HG03432 (cell line): ENCODE results near the gene PLEKHM3.
"Not testable (repeated sequence)": the region's sequence is repeated elsewhere in the genome, so short reads cannot be mapped to it uniquely, and the experiment has no call there.

Source experiments
- ATAC-seq: cut with Tn5 transposase; IDR thresholded peaks from one replicate; pipeline ENCODE4 v1.9.1; 2021; ENCODE audit warnings: mild to moderate bottlenecking, moderate library complexity; ENCODE audit not compliant: unreplicated experiment

The PLEKHM3 gene

DNA sequence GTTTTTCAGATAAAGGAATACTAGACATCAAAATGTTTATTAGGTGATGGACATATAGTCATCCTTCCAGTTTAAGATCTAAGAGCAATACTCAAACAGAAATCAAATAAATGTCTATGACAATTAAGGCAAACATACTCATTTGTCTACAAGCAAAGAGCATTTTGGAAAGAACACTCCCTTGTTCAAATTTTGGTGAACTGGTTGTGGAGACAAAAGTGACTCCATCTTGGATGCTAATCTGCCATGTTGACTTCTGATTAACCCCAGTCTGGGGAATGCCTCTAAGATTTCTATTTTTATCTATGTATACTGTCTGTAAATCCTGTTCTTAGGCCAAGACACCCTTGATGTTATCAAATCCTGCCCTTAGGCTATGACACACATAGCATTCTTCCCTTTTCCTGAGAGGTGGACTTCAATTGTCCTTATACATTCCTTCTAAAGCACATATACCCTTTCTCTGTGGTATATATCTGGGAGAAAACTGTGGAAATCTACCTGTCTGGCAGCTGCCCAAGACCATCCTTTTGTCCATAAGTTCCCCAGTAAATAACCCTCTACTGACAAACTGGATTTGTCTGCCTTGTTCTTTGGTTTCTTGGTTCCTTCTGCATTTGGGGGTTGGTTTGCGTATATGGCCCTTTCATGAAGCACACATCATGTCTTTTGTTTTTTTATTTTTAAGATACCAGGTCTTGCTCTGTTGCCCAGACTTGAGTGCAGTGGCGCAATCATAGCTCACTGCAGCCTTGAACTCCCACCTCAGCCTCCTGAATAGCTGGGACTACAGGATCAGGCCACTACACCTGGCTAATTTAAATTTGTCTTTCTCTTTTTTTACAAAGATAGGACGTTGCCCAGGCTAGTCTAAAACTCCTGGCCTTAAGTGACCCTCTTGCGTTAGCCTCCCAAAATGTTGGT lies 12.5 kb upstream of the PLEKHM3 start:
- ATAC-seq = no peak

DNA sequence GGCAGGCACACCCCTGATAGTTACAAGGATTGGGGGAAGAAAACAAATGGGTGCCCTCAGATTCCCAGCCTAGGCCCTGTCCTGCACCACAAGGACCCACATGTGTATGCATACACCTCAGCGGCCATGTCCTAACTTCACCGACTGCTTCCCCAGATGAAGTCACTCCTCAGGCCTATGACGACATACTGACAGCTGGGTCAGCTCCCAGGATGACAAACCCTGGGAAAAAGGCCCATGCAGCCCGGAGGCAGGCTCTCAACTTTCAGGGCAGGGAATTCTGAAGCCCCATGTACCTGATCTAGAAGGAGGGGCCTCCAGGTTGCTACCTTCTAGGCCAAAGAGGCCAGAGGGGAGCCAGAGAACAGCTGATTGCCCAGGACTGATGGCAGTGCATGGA lies 11.0 kb upstream of the PLEKHM3 start:
- no peak for ATAC-seq

DNA sequence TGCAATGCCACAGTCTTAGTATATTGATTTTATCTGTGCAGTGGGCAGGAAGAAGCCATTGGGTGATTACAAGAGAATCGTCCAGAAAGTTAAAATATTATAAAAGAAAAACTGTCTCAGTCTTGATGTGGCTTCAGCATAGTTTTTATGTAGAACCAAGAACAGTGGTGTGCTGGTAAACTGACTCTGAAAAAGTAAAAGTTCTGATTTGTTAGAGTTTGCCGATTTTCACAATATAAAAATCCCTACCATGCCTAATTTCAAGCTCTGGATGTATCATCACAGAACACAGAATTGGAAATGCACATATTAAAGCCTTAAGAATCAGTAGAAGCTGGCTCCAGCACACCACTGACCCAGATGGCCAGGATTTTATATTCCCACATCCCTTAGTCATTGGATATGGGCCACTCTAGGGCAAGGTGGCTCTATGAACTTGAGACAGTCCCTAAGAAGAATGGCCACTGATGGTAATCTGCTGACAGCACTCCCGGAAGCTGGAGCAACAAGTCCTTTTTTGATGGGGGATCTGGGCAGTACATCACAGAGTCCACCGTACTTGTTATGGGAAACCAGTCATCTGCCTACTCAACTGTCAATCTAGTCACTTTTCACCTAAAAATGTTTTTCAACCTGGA lies 9.3 kb upstream of the PLEKHM3 start:
- ATAC-seq = no peak

DNA sequence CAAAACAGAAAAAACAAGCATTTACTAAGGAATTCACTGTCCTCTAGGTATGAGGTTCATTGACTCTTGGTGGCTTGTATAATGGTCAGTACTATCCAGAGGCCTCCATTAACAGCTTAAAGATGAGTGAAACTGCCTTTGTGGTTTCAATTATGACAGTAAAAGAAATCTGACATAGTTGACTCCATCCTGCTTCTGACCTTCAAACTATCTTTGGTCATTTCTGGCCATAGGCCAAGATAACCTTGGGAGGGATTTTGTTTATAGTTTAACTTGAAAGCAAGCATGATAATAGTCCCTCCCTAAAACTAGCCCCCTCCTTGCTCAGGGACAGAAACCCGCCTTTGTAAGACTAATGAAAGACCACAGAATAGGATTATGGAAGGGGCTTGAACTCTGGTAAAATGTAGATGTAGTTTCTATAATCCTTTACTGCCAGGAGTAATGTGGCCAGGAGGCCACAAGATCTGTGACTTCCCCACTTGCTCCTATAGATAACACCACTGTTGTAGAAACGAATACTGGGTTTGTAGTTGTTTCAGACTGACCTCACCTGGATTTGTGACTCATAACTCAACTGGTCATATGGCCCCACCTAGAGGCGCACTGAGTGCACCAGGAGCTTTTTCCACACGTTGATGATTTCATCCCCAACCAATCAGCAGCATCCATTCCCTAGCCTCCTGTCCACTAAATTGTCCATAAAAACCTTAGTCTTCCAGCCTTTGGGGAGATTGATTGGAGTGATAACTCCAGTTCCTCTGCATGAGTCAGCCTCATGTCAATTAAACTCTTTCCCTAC lies 8.6 kb upstream of the PLEKHM3 start:
- peak; percentile 95 for ATAC-seq

DNA sequence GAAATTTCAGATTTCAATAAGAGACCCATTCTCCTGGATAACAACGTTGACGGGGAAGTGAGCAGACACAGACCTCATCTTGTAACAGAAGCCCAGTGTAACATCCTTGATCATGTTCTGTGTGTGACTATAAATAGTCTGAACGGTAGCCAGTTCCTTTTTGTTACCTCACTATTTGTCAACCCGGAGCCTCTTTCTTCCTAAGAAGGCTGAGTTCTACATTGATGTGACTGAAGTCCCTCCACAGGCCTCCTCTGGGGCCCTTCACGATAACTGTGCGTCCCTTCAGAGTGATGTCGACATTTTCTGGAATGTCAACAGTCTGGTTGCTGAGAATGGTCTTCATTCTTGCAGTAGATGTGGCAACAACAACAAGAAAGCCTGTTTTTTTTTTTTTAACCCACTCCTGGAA lies 6.3 kb upstream of the PLEKHM3 start:
- ATAC-seq = no peak

DNA sequence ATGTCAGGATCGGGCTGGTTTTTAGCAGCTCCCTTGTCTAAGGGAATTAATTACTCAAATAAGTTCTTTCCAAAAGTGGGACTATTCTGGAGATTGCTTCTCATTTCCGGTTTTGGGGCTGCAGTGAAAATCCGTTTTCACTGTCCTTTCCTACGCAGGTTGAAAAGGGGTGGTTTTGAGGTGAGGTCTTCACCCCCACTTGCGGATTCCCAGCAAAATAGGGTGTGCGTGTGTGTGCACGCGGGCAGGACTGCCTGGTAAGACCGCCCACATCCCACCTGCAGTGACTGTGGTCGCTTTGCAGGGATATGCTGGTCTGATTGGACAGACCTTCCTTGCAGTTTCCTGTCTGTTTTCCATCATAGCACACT lies 472 bp upstream of the PLEKHM3 start:
- ATAC-seq = peak; percentile 22

DNA sequence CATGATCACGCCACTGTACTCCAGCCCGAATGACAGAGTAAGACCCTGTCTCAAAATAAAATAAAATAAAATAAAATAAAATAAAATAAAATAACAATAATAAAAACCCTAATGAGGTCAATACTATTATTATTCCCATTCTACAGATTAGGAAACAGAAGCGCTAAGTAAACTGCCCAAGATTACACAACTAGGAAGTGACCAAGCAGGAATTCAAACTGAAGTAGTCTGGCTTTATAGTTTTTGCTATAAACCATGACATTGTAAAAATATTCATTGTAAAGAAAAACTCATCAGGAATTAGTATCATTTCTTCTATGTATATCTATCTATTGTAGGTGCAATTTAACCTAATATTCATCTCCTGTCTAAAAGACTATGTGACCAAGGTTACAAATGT lies 1.2 kb downstream of the PLEKHM3 start:
- no peak for ATAC-seq

DNA sequence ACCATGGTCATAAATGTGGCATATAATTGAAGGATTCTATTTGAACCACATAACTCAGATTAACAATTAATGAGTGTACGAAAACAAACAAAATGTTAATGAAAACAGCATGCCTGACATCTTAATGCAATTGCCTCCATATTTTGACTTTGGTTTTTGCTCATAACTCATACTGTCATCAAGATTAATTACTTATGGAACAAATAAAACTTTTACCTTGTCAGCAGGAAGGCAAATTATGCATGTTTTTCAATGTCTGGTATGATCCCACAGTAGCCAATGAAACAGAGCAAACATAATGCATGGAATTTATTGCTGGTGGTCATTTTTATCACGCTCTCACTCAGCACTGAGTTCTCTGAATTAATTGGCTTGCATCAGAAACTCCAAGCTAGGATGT lies 5.1 kb downstream of the PLEKHM3 start:
- ATAC-seq = no peak

DNA sequence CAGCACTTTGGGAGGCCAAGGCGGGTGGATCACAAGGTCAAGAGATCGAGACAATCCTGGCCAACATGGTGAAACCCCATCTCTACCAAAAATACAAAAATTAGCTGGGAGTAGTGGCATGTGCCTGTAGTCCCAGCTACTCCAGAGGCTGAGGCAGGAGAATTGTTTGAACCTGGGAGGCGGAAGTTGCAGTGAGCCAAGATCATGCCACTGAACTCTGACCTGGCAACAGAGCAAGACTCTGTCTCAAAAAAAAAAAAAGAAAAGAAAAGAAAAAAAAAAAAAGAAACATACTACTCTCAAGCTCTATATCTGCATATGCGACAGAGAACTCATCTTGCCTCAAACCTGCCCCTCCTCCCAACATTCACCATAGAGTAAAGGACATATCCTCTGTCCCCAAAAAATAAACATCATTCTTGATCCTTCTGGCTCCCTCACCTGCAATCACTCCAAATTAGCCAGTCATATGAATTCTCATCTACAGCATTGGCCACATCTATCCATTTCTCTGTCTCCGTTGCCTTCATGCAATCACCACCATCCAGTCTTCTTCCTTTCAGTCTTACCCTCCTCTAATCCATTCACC lies 7.1 kb downstream of the PLEKHM3 start:
- ATAC-seq = not testable (repeated sequence)

DNA sequence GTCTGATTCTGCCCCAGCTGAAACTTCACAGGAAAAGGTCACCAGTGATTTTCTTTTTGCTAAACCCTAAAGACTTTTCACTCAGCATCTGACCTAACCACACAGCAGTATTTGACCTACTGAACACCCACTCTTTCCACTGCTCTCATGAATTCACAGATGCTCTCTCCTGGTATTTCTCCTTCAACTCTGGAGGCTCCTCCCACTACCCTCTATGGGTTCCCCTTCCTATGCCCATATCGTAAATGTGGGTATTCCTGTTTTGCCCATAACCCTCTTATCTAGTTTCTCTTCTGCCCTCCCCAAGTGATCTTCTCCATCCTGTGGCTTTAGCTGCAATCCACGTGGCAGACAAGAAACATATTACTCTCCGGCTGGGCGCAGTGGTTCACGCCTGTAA lies 7.6 kb downstream of the PLEKHM3 start:
- no peak for ATAC-seq

DNA sequence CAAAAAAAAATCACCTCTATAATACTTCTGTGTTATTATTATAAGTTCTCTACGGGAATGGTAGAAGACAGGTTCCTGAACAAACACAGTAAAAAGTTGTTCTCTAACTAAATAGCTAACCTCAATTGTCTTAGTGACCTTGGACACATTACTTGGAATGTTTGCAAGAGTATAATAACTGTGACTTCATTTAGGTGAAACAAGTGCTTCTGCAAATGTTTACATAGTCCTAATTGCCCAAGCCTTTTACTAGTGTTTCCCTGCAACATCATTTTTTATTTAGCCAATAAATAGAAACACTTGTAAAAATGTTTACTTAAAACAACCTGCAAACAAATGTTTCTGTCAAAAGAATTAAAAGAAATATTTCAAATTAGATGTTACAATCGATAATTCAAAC lies 9.9 kb downstream of the PLEKHM3 start:
- ATAC-seq = no peak

DNA sequence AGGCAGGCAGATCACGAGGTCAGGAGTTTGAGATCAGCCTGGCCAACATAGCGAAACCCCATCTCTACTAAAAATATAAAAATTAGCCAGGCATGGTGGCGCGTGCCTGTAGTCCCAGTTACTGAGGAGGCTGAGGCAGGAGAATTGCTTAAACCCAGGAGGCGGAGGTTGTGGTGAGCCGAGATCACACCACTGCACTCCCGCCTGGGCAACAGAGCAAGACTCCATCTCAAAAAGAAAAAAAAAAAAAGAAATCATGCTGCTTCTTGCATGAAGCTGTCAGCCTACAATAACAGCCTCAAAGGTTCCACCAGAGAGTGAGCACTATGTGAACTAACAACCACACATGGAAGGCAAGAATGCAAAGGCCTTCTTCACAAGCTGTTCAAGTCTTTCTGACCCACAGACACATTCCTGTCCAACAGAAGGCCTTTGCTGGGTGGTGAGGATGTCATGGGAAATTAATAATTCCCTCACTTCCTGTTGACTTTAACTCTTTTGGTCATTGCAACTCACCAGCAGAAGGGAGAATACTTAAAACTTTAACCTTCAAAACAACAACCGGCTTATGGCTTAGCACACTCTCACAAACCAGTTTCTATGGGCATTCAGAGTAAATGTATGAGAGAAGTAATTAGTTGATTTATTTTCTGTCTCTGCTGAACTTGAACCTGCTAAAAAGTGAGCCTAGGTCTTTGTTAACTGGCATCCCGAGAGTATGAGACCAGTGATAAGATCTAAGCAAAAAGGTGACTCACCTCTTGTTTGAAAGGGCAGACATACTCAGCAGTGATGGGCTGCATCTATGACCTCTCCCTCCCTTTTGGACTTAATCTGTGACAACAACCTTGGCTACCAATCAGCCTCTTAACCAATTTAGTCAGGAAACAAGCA lies 11.8 kb downstream of the PLEKHM3 start:
- ATAC-seq = no peak

DNA sequence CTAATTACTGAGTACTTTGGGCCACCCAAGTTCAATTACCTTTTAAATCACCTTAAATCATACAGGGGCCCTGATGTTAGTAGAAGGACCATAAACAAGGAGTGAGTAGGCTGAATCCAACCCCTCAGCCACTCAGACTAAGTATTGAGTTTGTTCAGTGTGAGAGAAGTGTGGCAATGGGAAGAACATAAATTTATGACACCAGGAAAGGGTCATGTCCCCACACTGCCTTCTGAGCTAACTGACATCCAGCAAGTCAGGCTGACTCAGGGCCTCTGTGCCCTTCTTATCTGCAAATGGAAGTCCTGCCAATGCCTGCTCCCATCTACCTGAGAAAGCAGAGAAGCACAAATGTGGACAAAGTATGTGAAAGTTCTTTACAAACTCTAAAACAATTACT lies 12.9 kb downstream of the PLEKHM3 start:
- ATAC-seq = no peak

DNA sequence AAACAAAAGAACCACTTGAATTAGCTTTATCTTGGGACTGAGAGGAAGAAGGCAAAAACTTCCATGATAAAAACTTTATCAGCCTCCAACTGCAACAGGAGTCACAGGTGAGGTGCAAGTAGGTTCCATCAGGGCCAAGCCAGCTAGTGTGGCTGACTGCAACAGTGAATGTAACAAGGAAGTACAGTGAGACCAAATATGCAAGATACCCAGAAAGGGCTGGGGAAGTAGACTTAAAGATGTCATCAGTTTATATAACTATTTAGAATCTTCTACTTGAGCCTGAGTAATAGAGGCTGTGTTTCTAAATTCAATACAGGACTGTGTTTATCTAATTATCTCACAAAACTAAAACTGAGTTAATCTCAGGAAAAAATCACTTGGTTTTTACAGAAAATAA lies 14.8 kb downstream of the PLEKHM3 start:
- no peak for ATAC-seq

DNA sequence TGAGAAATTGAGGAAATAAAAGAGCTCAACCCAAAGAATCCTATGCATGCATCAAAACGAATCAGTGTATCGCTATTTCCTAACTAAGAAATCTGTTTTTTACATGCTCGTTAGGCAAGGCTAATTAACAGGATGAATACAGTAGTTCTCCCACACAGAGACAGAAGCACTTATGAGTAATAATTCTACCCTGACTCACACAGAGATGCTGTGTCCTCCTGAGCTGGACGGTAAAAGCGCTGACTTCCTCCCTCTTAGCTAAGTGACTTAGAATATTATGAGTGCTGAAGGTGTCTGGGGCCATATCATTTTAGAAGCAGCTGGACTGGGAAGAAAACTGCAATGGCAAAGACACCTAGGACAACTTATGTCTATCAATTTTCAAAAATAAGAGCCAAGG lies 18.5 kb downstream of the PLEKHM3 start:
- no peak for ATAC-seq

DNA sequence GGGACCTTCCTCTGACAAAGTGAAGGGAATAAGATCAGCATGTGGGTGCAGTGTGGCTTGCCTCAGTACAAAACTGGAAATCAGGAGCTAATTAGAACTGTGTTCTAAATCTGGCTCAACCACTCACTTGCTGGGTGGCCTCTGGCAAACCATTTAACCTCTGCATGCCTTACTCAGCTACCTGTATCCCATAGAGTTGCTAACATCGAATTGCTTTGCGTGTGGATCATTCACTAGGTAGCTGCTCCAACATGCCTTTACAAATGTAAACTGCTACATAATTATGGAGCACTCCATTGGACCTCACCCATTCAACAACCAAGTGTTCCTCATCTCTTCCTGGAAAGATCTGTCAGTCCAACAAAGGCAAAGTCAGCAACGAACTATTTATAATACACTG lies 19.0 kb downstream of the PLEKHM3 start:
- no peak for ATAC-seq

DNA sequence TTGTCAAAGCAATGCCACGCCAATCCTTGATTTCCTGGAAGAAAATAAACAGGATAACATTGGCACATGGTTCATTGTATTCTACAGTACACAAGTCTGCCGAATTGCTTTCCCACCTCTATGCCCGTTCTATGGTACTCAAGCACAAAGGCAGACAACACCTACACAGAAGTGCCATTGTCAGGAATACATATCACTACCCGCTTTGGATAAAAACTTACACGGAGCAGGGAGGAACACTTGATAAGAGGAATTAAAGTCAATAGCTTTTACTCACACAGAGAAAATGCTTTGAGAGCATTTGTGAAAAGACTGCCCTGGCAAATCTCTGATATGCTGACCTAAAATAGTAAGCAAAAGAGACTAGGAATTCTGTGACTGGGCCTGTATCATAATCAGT lies 23.4 kb downstream of the PLEKHM3 start:
- no peak for ATAC-seq

DNA sequence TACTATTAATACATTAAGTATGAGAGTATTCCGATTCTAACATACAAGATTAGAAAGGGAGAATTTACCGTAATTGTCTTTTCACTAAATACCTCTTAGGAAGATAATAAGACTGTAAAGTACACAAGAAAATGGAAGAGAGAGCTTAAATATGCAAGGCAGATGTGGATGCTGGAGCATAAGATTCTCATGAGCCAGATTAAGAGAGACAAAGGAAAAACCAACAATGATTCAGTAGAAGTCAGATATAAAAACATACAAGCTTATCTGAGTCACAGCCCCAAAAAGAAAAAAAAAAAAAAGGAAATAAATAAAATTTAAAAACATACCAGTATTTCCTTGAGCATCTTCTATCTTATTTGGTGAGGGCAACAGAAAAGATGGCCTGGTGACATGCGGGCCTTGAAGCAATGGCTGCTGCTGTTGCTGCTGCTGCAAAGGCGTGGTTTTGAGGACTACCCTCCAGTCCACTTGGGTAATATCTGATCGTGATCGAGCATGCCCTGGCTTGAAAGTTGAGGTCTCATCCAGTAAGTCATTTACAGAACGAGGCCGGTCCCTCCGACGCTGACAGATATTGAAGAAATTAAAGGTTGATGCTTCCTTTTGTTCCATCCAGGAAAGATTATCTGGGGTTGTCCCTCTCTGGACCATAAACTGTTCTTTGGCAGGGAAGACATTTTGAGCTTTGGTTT lies 24.5 kb downstream of the PLEKHM3 start:
- ATAC-seq = no peak

DNA sequence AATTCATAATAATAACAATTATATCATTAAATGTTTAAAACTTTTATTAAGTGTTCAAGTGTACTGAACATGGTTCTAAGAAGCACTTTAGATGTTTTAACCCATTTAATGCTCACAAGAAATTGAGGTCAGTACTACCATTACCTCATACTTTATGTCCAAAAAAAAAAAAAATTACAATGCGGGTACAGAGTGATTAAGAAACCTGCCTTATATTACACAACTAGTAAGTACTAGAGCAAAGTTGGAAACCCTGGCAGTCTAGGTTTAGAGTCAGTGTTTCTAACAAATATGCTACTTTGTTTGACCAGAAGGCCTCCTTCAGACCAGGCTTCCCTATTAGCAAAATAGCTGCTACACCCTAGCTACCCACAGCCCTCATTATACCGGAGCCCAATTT lies 28.5 kb downstream of the PLEKHM3 start:
- ATAC-seq = no peak

DNA sequence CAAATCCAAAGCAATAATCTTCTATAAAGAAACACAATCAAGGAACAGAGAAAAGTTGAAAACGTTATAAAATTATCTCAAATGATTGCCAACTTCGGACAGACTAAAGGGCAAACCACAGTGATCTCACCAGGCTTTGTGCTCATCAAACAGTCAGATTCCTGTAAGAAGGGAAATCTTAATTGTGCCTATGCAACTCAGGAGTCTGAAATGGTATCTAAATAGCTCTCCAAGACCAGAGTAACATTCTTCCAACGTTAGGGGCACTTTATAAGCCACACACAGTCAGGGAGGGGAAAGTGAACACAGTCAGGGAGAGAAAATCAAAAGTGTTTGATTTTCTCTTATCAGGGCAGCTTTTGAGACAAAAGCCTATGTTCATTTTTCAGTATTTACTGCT lies 29.4 kb downstream of the PLEKHM3 start:
- no peak for ATAC-seq
